GM20431 (cell line): ENCODE data around the gene MICAL3.
"Not testable (repeated sequence)": the region's sequence is repeated elsewhere in the genome, so short reads cannot be mapped to it uniquely, and the experiment has no call there.

ENCODE experiments used
- in situ Hi-C: fragments of 300-500 bp; cut with MseI, MboI; formaldehyde crosslinking; loops from one replicate; pipeline ENCODE4 v1.15.0; 2020; ENCODE audit warnings: low sequenced_read_pairs; ENCODE audit not compliant: unreplicated experiment

Gene MICAL3

GRCh38 chr22:18040898-18041297 is 16.5 kb upstream of the MICAL3 start:
- in situ Hi-C loops: not testable (repeated sequence)

GRCh38 chr22:18035751-18036150 is 11.4 kb upstream of the MICAL3 start:
- in situ Hi-C loops: no loop called here

GRCh38 chr22:18034076-18034475 is 9.7 kb upstream of the MICAL3 start:
- in situ Hi-C loops: no loop called here

GRCh38 chr22:18033204-18033998 is 9.0 kb upstream of the MICAL3 start:
- in situ Hi-C loops: no loop called here

GRCh38 chr22:18032455-18033101 is 8.2 kb upstream of the MICAL3 start:
- in situ Hi-C loops: no loop called here

- in situ Hi-C loops: no loop called here
Measured at GRCh38 chr22:18031695-18032454, 7.5 kb upstream of the MICAL3 start.

GRCh38 chr22:18029686-18030267 is 5.4 kb upstream of the MICAL3 start:
- in situ Hi-C loops: no loop called here

GRCh38 chr22:18028817-18029527 is 4.6 kb upstream of the MICAL3 start:
- in situ Hi-C loops: no loop called here

- in situ Hi-C loops: not testable (repeated sequence)
Measured at GRCh38 chr22:18025898-18026297, 1.5 kb upstream of the MICAL3 start.

GRCh38 chr22:18024956-18025720 is 777 bp upstream of the MICAL3 start:
- in situ Hi-C loops: no loop called here

GRCh38 chr22:18023509-18024275 is 669 bp downstream of the MICAL3 start:
- in situ Hi-C loops: no loop called here

GRCh38 chr22:18022876-18023275 is 1.5 kb downstream of the MICAL3 start:
- in situ Hi-C loops: no loop called here

GRCh38 chr22:18021431-18021830 is 2.9 kb downstream of the MICAL3 start:
- in situ Hi-C loops: no loop called here

GRCh38 chr22:18020743-18021142 is 3.6 kb downstream of the MICAL3 start:
- in situ Hi-C loops: not testable (repeated sequence)

- in situ Hi-C loops: no loop called here
Measured at GRCh38 chr22:18013947-18014346, 10.4 kb downstream of the MICAL3 start.

GRCh38 chr22:18013436-18013835 is 10.9 kb downstream of the MICAL3 start:
- in situ Hi-C loops: no loop called here

- in situ Hi-C loops: no loop called here
Measured at GRCh38 chr22:18012531-18012930, 11.8 kb downstream of the MICAL3 start.

- in situ Hi-C loops: no loop called here
Measured at GRCh38 chr22:18010266-18010665, 14.1 kb downstream of the MICAL3 start.

GRCh38 chr22:18008136-18008535 is 16.2 kb downstream of the MICAL3 start:
- in situ Hi-C loops: no loop called here
